ENCODE measurements around the gene BTBD16. TPM values are rescaled to one million over a fixed set of nuclear protein-coding genes. Genes with fewer than 3 reads are reported as not detected.

BTBD16 gene
- total RNA-seq, 1 experiment from 2014 or later = 0.35 TPM

- H3K36me3 Mint-ChIP-seq (ENCODE audit: insufficient read depth, unreplicated experiment) = no peaks in the 10 kb centered on the region
- peak overlapping the region; percentile 12 for H3K27ac Mint-ChIP-seq (ENCODE audit: unreplicated experiment)
- CTCF ChIA-PET = no interaction called here
- no peak for DNase-seq
- no peak for TF ChIP-seq CTCF (IDR thresholded peaks at IDR 0.05; ENCODE audit: unreplicated experiment)
- no TSS peak for BruUV-seq (replicated peaks)
- H3K4me3 Mint-ChIP-seq (ENCODE audit: low read depth, unreplicated experiment) = no peak overlapping the region
- no peaks in the 10 kb centered on the region for H3K9me3 Mint-ChIP-seq (ENCODE audit: low read depth, unreplicated experiment)
- no peaks in the 10 kb centered on the region for H3K4me1 Mint-ChIP-seq (ENCODE audit: low read depth, unreplicated experiment)
- intact Hi-C loops (cut with micrococcal nuclease; ENCODE audit: unreplicated experiment) = no loop called here
- H3K27me3 Mint-ChIP-seq (ENCODE audit: unreplicated experiment) = no peaks in the 10 kb centered on the region
These were observed 22.3 kb downstream of the BTBD16 start for GRCh38 chr10:122293156-122293960.

- H3K9me3 Mint-ChIP-seq (ENCODE audit: low read depth, unreplicated experiment) = no peaks in the 10 kb centered on the region
- no peaks in the 10 kb centered on the region for H3K4me1 Mint-ChIP-seq (ENCODE audit: low read depth, unreplicated experiment)
- no peak for TF ChIP-seq CTCF (IDR thresholded peaks at IDR 0.05; ENCODE audit: unreplicated experiment)
- no peak for DNase-seq
- H3K4me3 Mint-ChIP-seq (ENCODE audit: low read depth, unreplicated experiment) = no peak overlapping the region
- intact Hi-C loops (cut with micrococcal nuclease; ENCODE audit: unreplicated experiment) = no loop called here
- BruUV-seq (replicated peaks) = no TSS peak
- CTCF ChIA-PET = no interaction called here
- H3K27ac Mint-ChIP-seq (ENCODE audit: unreplicated experiment) = no peak overlapping the region
- no peaks in the 10 kb centered on the region for H3K27me3 Mint-ChIP-seq (ENCODE audit: unreplicated experiment)
- H3K36me3 Mint-ChIP-seq (ENCODE audit: insufficient read depth, unreplicated experiment) = peaks cover 2% of the 10 kb centered on the region
These were observed 22.9 kb downstream of the BTBD16 start for GRCh38 chr10:122293961-122294380.

- H3K4me3 Mint-ChIP-seq (ENCODE audit: low read depth, unreplicated experiment) = no peak overlapping the region
- no peaks in the 10 kb centered on the region for H3K27me3 Mint-ChIP-seq (ENCODE audit: unreplicated experiment)
- CTCF ChIA-PET = no interaction called here
- BruUV-seq (replicated peaks) = no TSS peak
- intact Hi-C loops (cut with micrococcal nuclease; ENCODE audit: unreplicated experiment) = loop anchor here (5.0 kb wide), 2 partner anchors 53 to 273 kb away; no protein-coding TSS in a partner anchor
- no peak overlapping the region for H3K27ac Mint-ChIP-seq (ENCODE audit: unreplicated experiment)
- H3K9me3 Mint-ChIP-seq (ENCODE audit: low read depth, unreplicated experiment) = no peaks in the 10 kb centered on the region
- peaks cover 6% of the 10 kb centered on the region for H3K36me3 Mint-ChIP-seq (ENCODE audit: insufficient read depth, unreplicated experiment)
- no peak for TF ChIP-seq CTCF (IDR thresholded peaks at IDR 0.05; ENCODE audit: unreplicated experiment)
- DNase-seq = no peak
- no peaks in the 10 kb centered on the region for H3K4me1 Mint-ChIP-seq (ENCODE audit: low read depth, unreplicated experiment)
These were observed 23.7 kb downstream of the BTBD16 start for GRCh38 chr10:122294511-122295450.

GRCh38 chr10:122295451-122295809 lies 24.3 kb downstream of the BTBD16 start:
- Mint-ChIP-seq H3K4me1 (ENCODE audit: low read depth, unreplicated experiment) (no peaks in the 10 kb centered on the region), H3K36me3 (ENCODE audit: insufficient read depth, unreplicated experiment) (peaks cover 6% of the 10 kb centered on the region), H3K4me3 (ENCODE audit: low read depth, unreplicated experiment) (no peak overlapping the region), H3K27ac (ENCODE audit: unreplicated experiment) (no peak overlapping the region), H3K9me3 (ENCODE audit: low read depth, unreplicated experiment) (no peaks in the 10 kb centered on the region), H3K27me3 (ENCODE audit: unreplicated experiment) (no peaks in the 10 kb centered on the region)
- CTCF ChIA-PET = no interaction called here
- no peak for DNase-seq
- TF ChIP-seq CTCF (IDR thresholded peaks at IDR 0.05; ENCODE audit: unreplicated experiment) = no peak
- BruUV-seq (replicated peaks) = no TSS peak
- intact Hi-C loops (cut with micrococcal nuclease; ENCODE audit: unreplicated experiment) = loop anchor here (5.0 kb wide), 2 partner anchors 52 to 272 kb away; no protein-coding TSS in a partner anchor

Measured in Calu3 (cell line).